ENCODE data around the gene SPECC1L.

The SPECC1L gene

GRCh38 chr22:24416095-24416494, 145.5 kb downstream of the SPECC1L start:
- Histone ChIP-seq H3K36me3 (ENCODE audit: control insufficient read depth in 4 of 4, insufficient read depth in 4 of 4, low read length in 3 of 4) (peaks cover 2 to 64% (median 49%) of the 10 kb centered on the region in 4 experiments), H3K9me3 (ENCODE audit: control extremely low read depth in 1 of 5, control insufficient read depth in 4 of 5, insufficient read depth in 2 of 5, low read depth in 1 of 5, low read length in 4 of 5) (no peaks in the 10 kb centered on the region), H3K27ac (ENCODE audit: insufficient read depth in 1 of 2, low read depth in 1 of 2, low read length in 2 of 2, poor library complexity in 1 of 2, severe bottlenecking in 2 of 2) (no peak overlapping the region), H3K4me1 (ENCODE audit: control extremely low read depth in 1 of 4, control insufficient read depth in 4 of 4, insufficient read depth in 4 of 4, low read length in 3 of 4) (peaks cover 0 to 2% (median 0%) of the 10 kb centered on the region in 4 experiments), H3K27me3 (replicated peaks in 2 of 5; ENCODE audit: control insufficient read depth in 4 of 5, insufficient read depth in 5 of 5, low read length in 4 of 5) (no peaks in the 10 kb centered on the region), H3K4me3 (ENCODE audit: control insufficient read depth in 1 of 7, extremely low read depth in 1 of 7, insufficient read depth in 4 of 7, low read depth in 2 of 7, low read length in 6 of 7) (no peak overlapping the region)
- no peak for DNase-seq
- WGBS (ENCODE audit: insufficient coverage), result 99% methylated on average over 8 of the region's 8 CpGs
- ChIA-PET POLR2A (no interaction called here), CTCF (interaction anchor here (11.0 kb wide), 1 partner anchor 109 kb away, joined by 109 read pairs; no protein-coding TSS in a partner anchor)

DNA sequence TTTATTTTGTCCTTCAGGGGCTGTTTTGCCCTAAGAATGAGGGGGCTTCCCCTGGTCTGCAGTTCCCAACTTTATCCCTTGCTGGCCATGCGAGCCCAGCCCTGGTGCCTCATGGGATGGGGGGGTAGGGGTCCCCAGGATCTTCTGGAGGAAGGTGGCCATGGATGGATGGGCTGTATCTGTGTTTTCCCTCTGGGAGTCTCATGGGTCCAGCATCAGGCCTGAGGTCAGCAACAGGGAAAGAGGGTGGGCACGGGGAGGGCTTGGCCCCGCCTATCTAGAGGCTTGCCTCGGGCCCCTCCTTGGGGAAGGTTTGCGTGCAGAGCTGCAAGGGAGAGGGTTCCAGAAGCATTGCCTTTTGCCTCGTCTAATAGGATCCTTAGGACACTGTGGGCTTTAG, 146.0 kb downstream of the SPECC1L start:
- no peaks in the 10 kb centered on the region for H3K27me3 ChIP-seq (replicated peaks in 2 of 5; ENCODE audit: control insufficient read depth in 4 of 5, insufficient read depth in 5 of 5, low read length in 4 of 5)
- H3K9me3 ChIP-seq (ENCODE audit: control extremely low read depth in 1 of 5, control insufficient read depth in 4 of 5, insufficient read depth in 2 of 5, low read depth in 1 of 5, low read length in 4 of 5), result no peaks in the 10 kb centered on the region
- H3K36me3 ChIP-seq (ENCODE audit: control insufficient read depth in 4 of 4, insufficient read depth in 4 of 4, low read length in 3 of 4), result peaks cover 2 to 64% (median 45%) of the 10 kb centered on the region in 4 experiments
- H3K4me3 ChIP-seq (ENCODE audit: control insufficient read depth in 1 of 7, extremely low read depth in 1 of 7, insufficient read depth in 4 of 7, low read depth in 2 of 7, low read length in 6 of 7), result no peak overlapping the region
- H3K4me1 ChIP-seq (ENCODE audit: control extremely low read depth in 1 of 4, control insufficient read depth in 4 of 4, insufficient read depth in 4 of 4, low read length in 3 of 4), result peaks cover 0 to 2% (median 0%) of the 10 kb centered on the region in 4 experiments
- CTCF ChIA-PET, result interaction anchor here (0.8 to 11.0 kb wide), 2 partner anchors 39 to 108 kb away, joined by 3 to 109 read pairs; no protein-coding TSS in a partner anchor
- 100% methylated on average over 5 of the region's 6 CpGs for WGBS (ENCODE audit: insufficient coverage)
- H3K27ac ChIP-seq (ENCODE audit: insufficient read depth in 1 of 2, low read depth in 1 of 2, low read length in 2 of 2, poor library complexity in 1 of 2, severe bottlenecking in 2 of 2), result no peak overlapping the region
- no peak for DNase-seq
- POLR2A ChIA-PET, result no interaction called here

GRCh38 chr22:24417200-24417599, 146.6 kb downstream of the SPECC1L start:
- H3K27me3 ChIP-seq (replicated peaks in 2 of 5; ENCODE audit: control insufficient read depth in 4 of 5, insufficient read depth in 5 of 5, low read length in 4 of 5), result no peaks in the 10 kb centered on the region
- peaks cover 2 to 60% (median 41%) of the 10 kb centered on the region in 4 experiments for H3K36me3 ChIP-seq (ENCODE audit: control insufficient read depth in 4 of 4, insufficient read depth in 4 of 4, low read length in 3 of 4)
- H3K9me3 ChIP-seq (ENCODE audit: control extremely low read depth in 1 of 5, control insufficient read depth in 4 of 5, insufficient read depth in 2 of 5, low read depth in 1 of 5, low read length in 4 of 5), result no peaks in the 10 kb centered on the region
- H3K4me3 ChIP-seq (ENCODE audit: control insufficient read depth in 1 of 7, extremely low read depth in 1 of 7, insufficient read depth in 4 of 7, low read depth in 2 of 7, low read length in 6 of 7), result no peak overlapping the region
- CTCF ChIA-PET, result interaction anchor here (0.6 to 11.0 kb wide), 4 partner anchors 37 to 113 kb away, joined by 3 to 109 read pairs (median 3); no protein-coding TSS in a partner anchor
- peaks cover 0 to 2% (median 0%) of the 10 kb centered on the region in 4 experiments for H3K4me1 ChIP-seq (ENCODE audit: control extremely low read depth in 1 of 4, control insufficient read depth in 4 of 4, insufficient read depth in 4 of 4, low read length in 3 of 4)
- no peak for DNase-seq
- WGBS (ENCODE audit: insufficient coverage), result 90% methylated on average over 5 of the region's 7 CpGs
- POLR2A ChIA-PET, result no interaction called here
- H3K27ac ChIP-seq (ENCODE audit: insufficient read depth in 1 of 2, low read depth in 1 of 2, low read length in 2 of 2, poor library complexity in 1 of 2, severe bottlenecking in 2 of 2), result no peak overlapping the region

DNA sequence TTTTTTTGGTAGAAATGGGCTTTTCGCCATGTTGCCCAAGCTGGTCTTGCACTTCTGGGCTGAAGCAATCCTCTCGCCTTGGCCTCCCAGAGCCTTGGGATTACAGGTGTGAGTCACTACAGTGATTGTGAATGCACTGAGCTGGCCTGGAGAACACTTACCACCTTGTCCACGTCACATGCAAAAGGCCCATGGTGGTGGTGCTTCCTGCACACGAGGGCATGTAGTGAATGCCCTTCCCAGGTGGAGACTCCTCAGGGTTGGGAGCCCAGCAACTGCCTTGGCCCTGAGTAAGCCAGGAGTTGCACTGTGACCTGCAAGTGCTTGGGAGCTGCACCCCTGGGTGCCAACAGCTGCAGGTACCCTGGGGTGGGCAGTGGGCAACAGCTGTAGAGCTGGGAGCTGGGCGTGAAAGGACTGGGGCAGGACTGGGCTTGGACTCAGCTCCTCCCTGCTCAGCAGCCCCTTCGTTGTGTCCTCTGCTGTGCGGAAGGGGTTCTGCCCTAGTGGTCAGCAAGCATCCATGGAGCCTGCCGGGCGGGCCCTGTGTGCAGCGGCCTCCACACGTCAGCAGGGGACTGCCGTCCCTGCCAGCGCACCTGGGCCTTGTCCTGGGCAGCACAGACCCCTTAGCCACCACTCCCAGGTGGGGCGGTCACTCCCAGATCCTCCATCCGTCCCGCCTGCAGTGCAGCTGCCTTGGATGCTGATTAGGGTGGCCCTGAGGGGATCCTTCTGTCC, 147.4 kb downstream of the SPECC1L start:
- DNase-seq, result no peak
- CTCF ChIA-PET, result interaction anchor here (0.6 to 11.0 kb wide), 5 partner anchors 9 to 112 kb away, joined by 3 to 109 read pairs (median 3); no protein-coding TSS in a partner anchor
- peaks cover 0 to 3% (median 0%) of the 10 kb centered on the region in 5 experiments for H3K27me3 ChIP-seq (replicated peaks in 2 of 5; ENCODE audit: control insufficient read depth in 4 of 5, insufficient read depth in 5 of 5, low read length in 4 of 5)
- POLR2A ChIA-PET, result no interaction called here
- peaks cover 0 to 2% (median 0%) of the 10 kb centered on the region in 4 experiments for H3K4me1 ChIP-seq (ENCODE audit: control extremely low read depth in 1 of 4, control insufficient read depth in 4 of 4, insufficient read depth in 4 of 4, low read length in 3 of 4)
- WGBS (ENCODE audit: insufficient coverage), result 96% methylated on average over 15 of the region's 16 CpGs
- no peak overlapping the region for H3K4me3 ChIP-seq (ENCODE audit: control insufficient read depth in 1 of 7, extremely low read depth in 1 of 7, insufficient read depth in 4 of 7, low read depth in 2 of 7, low read length in 6 of 7)
- H3K36me3 ChIP-seq (ENCODE audit: control insufficient read depth in 4 of 4, insufficient read depth in 4 of 4, low read length in 3 of 4), result peaks cover 2 to 51% (median 33%) of the 10 kb centered on the region in 4 experiments
- no peak overlapping the region for H3K27ac ChIP-seq (ENCODE audit: insufficient read depth in 1 of 2, low read depth in 1 of 2, low read length in 2 of 2, poor library complexity in 1 of 2, severe bottlenecking in 2 of 2)
- no peaks in the 10 kb centered on the region for H3K9me3 ChIP-seq (ENCODE audit: control extremely low read depth in 1 of 5, control insufficient read depth in 4 of 5, insufficient read depth in 2 of 5, low read depth in 1 of 5, low read length in 4 of 5)

GRCh38 chr22:24418786-24419474, 148.3 kb downstream of the SPECC1L start:
- Histone ChIP-seq H3K36me3 (ENCODE audit: control insufficient read depth in 4 of 4, insufficient read depth in 4 of 4, low read length in 3 of 4) (peaks cover 2 to 43% (median 27%) of the 10 kb centered on the region in 4 experiments), H3K27me3 (replicated peaks in 2 of 5; ENCODE audit: control insufficient read depth in 4 of 5, insufficient read depth in 5 of 5, low read length in 4 of 5) (peaks cover 0 to 3% (median 0%) of the 10 kb centered on the region in 5 experiments), H3K4me1 (ENCODE audit: control extremely low read depth in 1 of 4, control insufficient read depth in 4 of 4, insufficient read depth in 4 of 4, low read length in 3 of 4) (peaks cover 0 to 4% (median 2%) of the 10 kb centered on the region in 4 experiments), H3K9me3 (ENCODE audit: control extremely low read depth in 1 of 5, control insufficient read depth in 4 of 5, insufficient read depth in 2 of 5, low read depth in 1 of 5, low read length in 4 of 5) (no peaks in the 10 kb centered on the region), H3K4me3 (ENCODE audit: control insufficient read depth in 1 of 7, extremely low read depth in 1 of 7, insufficient read depth in 4 of 7, low read depth in 2 of 7, low read length in 6 of 7) (no peak overlapping the region), H3K27ac (ENCODE audit: insufficient read depth in 1 of 2, low read depth in 1 of 2, low read length in 2 of 2, poor library complexity in 1 of 2, severe bottlenecking in 2 of 2) (no peak overlapping the region)
- DNase-seq, result no peak
- ChIA-PET POLR2A (no interaction called here), CTCF (interaction anchor here (0.6 to 11.0 kb wide), 4 partner anchors 10 to 106 kb away, joined by 3 to 109 read pairs (median 4); no protein-coding TSS in a partner anchor)
- WGBS (ENCODE audit: insufficient coverage), result 90% methylated on average over 11 of the region's 16 CpGs

GRCh38 chr22:24419475-24419850, 148.8 kb downstream of the SPECC1L start:
- H3K36me3 ChIP-seq (ENCODE audit: control insufficient read depth in 4 of 4, insufficient read depth in 4 of 4, low read length in 3 of 4), result peaks cover 2 to 37% (median 23%) of the 10 kb centered on the region in 4 experiments
- no peak overlapping the region for H3K4me3 ChIP-seq (ENCODE audit: control insufficient read depth in 1 of 7, extremely low read depth in 1 of 7, insufficient read depth in 4 of 7, low read depth in 2 of 7, low read length in 6 of 7)
- ChIA-PET CTCF (interaction anchor here (1.0 to 11.0 kb wide), 4 partner anchors 11 to 105 kb away, joined by 3 to 109 read pairs (median 4); no protein-coding TSS in a partner anchor), POLR2A (no interaction called here)
- H3K4me1 ChIP-seq (ENCODE audit: control extremely low read depth in 1 of 4, control insufficient read depth in 4 of 4, insufficient read depth in 4 of 4, low read length in 3 of 4), result peaks cover 0 to 9% (median 8%) of the 10 kb centered on the region in 4 experiments
- peaks cover 0 to 8% (median 0%) of the 10 kb centered on the region in 5 experiments for H3K27me3 ChIP-seq (replicated peaks in 2 of 5; ENCODE audit: control insufficient read depth in 4 of 5, insufficient read depth in 5 of 5, low read length in 4 of 5)
- no peak overlapping the region for H3K27ac ChIP-seq (ENCODE audit: insufficient read depth in 1 of 2, low read depth in 1 of 2, low read length in 2 of 2, poor library complexity in 1 of 2, severe bottlenecking in 2 of 2)
- DNase-seq, result no peak
- H3K9me3 ChIP-seq (ENCODE audit: control extremely low read depth in 1 of 5, control insufficient read depth in 4 of 5, insufficient read depth in 2 of 5, low read depth in 1 of 5, low read length in 4 of 5), result no peaks in the 10 kb centered on the region
- WGBS (ENCODE audit: insufficient coverage), result 60% methylated on average over 7 of the region's 7 CpGs
